Measurements from ENCODE around the gene MRS2.

- no peak for TF ChIP-seq CTCF (IDR thresholded peaks at IDR 0.05; ENCODE audit: insufficient read depth, low read length, poor library complexity, severe bottlenecking)
- TF ChIP-seq EZH2phosphoT487 (conservative IDR thresholded peaks at IDR 0.05; ENCODE audit: low read length), result no peak
These were observed 29.9 kb downstream of the MRS2 start for GRCh38 chr6:24432611-24433010.

All from SU-DHL-6 (cell line).